ENCODE data around the gene MCC.
A peak's percentile ranks its signal among the peaks of the same experiment; 100 is the strongest.

DNA sequence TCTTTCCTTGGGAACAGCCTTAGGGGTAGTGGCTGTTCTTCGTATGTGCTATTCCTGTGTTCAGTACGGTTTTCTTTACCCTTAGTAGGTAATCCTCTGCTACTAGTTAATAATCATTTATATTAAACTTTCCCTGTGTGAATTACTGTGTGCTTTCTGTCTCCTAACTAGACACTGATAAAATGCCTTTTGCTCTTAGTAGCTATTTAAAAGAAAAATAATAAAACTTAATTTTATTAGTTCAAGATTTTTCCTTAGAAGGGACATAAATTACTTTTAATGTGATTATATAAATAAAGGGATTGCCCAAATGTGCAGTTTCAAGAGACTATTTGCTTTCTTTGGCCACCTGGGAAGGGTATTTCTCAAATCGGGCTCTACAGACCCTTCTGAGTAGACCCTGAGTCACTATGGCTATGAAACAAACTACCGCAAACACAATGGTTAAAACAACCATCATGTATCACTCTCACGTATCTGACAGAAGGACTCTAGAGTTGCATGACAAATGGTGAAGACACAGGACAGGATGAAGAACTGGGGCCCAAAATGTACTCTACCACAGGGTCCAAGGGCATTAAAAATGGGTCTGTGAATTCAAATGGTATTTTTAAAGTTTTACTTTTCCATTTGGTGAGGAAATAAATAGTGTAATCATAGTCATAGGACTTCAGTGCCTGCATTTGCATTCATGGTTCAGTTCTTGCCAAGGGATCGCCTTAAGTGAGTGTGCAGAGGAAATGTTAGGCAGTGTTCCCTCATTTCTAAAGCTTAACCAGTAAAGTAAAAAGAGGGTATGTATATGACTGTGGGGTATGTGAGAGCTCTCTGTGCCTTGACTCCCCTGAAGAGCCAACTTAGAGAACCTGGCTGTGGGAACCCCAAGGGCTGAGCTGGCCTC is 150.5 kb downstream of the MCC start:
- TF ChIP-seq, protein P1, sequence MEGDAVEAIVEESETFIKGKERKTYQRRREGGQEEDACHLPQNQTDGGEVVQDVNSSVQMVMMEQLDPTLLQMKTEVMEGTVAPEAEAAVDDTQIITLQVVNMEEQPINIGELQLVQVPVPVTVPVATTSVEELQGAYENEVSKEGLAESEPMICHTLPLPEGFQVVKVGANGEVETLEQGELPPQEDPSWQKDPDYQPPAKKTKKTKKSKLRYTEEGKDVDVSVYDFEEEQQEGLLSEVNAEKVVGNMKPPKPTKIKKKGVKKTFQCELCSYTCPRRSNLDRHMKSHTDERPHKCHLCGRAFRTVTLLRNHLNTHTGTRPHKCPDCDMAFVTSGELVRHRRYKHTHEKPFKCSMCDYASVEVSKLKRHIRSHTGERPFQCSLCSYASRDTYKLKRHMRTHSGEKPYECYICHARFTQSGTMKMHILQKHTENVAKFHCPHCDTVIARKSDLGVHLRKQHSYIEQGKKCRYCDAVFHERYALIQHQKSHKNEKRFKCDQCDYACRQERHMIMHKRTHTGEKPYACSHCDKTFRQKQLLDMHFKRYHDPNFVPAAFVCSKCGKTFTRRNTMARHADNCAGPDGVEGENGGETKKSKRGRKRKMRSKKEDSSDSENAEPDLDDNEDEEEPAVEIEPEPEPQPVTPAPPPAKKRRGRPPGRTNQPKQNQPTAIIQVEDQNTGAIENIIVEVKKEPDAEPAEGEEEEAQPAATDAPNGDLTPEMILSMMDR (conservative IDR thresholded peaks at IDR 0.05; ENCODE audit: low read depth, low read length), result no peak
- TF ChIP-seq RAD21 (IDR thresholded peaks at IDR 0.05; ENCODE audit: low read length), result no peak
- TF ChIP-seq, protein P2, sequence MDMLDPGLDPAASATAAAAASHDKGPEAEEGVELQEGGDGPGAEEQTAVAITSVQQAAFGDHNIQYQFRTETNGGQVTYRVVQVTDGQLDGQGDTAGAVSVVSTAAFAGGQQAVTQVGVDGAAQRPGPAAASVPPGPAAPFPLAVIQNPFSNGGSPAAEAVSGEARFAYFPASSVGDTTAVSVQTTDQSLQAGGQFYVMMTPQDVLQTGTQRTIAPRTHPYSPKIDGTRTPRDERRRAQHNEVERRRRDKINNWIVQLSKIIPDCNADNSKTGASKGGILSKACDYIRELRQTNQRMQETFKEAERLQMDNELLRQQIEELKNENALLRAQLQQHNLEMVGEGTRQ (IDR thresholded peaks at IDR 0.05; ENCODE audit: low read depth, low read length), result no peak
- peak; percentile 46; the same call in 1 of the 2 replicates for TF ChIP-seq BHLHE40 (IDR thresholded peaks at IDR 0.05; ENCODE audit: low read depth, low read length)
- TF ChIP-seq, protein P3, sequence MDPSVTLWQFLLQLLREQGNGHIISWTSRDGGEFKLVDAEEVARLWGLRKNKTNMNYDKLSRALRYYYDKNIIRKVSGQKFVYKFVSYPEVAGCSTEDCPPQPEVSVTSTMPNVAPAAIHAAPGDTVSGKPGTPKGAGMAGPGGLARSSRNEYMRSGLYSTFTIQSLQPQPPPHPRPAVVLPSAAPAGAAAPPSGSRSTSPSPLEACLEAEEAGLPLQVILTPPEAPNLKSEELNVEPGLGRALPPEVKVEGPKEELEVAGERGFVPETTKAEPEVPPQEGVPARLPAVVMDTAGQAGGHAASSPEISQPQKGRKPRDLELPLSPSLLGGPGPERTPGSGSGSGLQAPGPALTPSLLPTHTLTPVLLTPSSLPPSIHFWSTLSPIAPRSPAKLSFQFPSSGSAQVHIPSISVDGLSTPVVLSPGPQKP (IDR thresholded peaks at IDR 0.05; ENCODE audit: borderline replicate concordance, low read depth, low read length), result no peak
- no peak for TF ChIP-seq POLR2A (IDR thresholded peaks at IDR 0.05; ENCODE audit: low read depth, low read length)
- no peak for TF ChIP-seq MAZ (IDR thresholded peaks at IDR 0.05; ENCODE audit: borderline replicate concordance, low read depth, low read length)
- no peak for TF ChIP-seq MXI1 (IDR thresholded peaks at IDR 0.05; ENCODE audit: borderline replicate concordance, low read depth, low read length)
- no peak for TF ChIP-seq MAFK (IDR thresholded peaks at IDR 0.05; ENCODE audit: low read depth, low read length)
- TF ChIP-seq RCOR1 (IDR thresholded peaks at IDR 0.05; ENCODE audit: insufficient replicate concordance, low read length), result no peak
